Fibroblast of upper back skin (primary cell): ENCODE data around the gene BLOC1S6.

Experiments used
- DNase-seq: peaks from one replicate; pipeline ENCODE4 v3.0.0-alpha.2; 2013

BLOC1S6 gene

GRCh38 chr15:45588219-45588875 lies 1.2 kb downstream of the BLOC1S6 start:
- DNase-seq: no peak

GRCh38 chr15:45589256-45589655 lies 2.1 kb downstream of the BLOC1S6 start:
- DNase-seq: no peak

- DNase-seq: no peak
These were observed 7.1 kb downstream of the BLOC1S6 start for GRCh38 chr15:45594319-45594718.

- DNase-seq: no peak
These were observed 7.8 kb downstream of the BLOC1S6 start for GRCh38 chr15:45594835-45595530.

- no peak for DNase-seq
These were observed 16.7 kb downstream of the BLOC1S6 start for GRCh38 chr15:45603881-45604280.

GRCh38 chr15:45604326-45604725 lies 17.1 kb downstream of the BLOC1S6 start:
- no peak for DNase-seq

- DNase-seq: no peak
These were observed 19.2 kb downstream of the BLOC1S6 start for GRCh38 chr15:45606413-45606812.

- no peak for DNase-seq
These were observed 19.7 kb downstream of the BLOC1S6 start for GRCh38 chr15:45606841-45607240.

- peak; percentile 12 for DNase-seq
These were observed 24.1 kb downstream of the BLOC1S6 start for GRCh38 chr15:45611305-45611704.

- DNase-seq: peak; percentile 49
These were observed 25.7 kb downstream of the BLOC1S6 start for GRCh38 chr15:45612790-45613415.

GRCh38 chr15:45616901-45617323 lies 29.7 kb downstream of the BLOC1S6 start:
- DNase-seq: no peak

GRCh38 chr15:45618813-45619212 lies 31.6 kb downstream of the BLOC1S6 start:
- DNase-seq: no peak

- no peak for DNase-seq
These were observed 41.0 kb downstream of the BLOC1S6 start for GRCh38 chr15:45628136-45628535.

- peak; percentile 91 for DNase-seq
These were observed 43.9 kb downstream of the BLOC1S6 start for GRCh38 chr15:45630917-45631691.

- no peak for DNase-seq
These were observed 44.6 kb downstream of the BLOC1S6 start for GRCh38 chr15:45631776-45632175.

- no peak for DNase-seq
These were observed 47.4 kb downstream of the BLOC1S6 start, which contains the start of gene SQOR for GRCh38 chr15:45634432-45635190. Gene SQOR (plus strand): TSS chr15:45635029. CDS start chr15:45658924, 23,895 bp downstream.

GRCh38 chr15:45635191-45635638 lies 48.0 kb downstream of the BLOC1S6 start:
- no peak for DNase-seq

- no peak for DNase-seq
These were observed 48.6 kb downstream of the BLOC1S6 start for GRCh38 chr15:45635763-45636292.

GRCh38 chr15:45637141-45637540 lies 50.0 kb downstream of the BLOC1S6 start:
- no peak for DNase-seq

GRCh38 chr15:45637552-45638033 lies 50.4 kb downstream of the BLOC1S6 start:
- peak; percentile 87 for DNase-seq

- DNase-seq: peak; percentile 86
These were observed 53.4 kb downstream of the BLOC1S6 start for GRCh38 chr15:45640616-45641015.

- peak; percentile 89 for DNase-seq
These were observed 54.2 kb downstream of the BLOC1S6 start for GRCh38 chr15:45641374-45641781.
